GM12878 (cell line): ENCODE results near the gene CCM2. TPM values are rescaled to one million over a fixed set of nuclear protein-coding genes. Genes with fewer than 3 reads are reported as not detected.

Experiments used
- ATAC-seq: fragments of 200-7000 bp; cut with Tn5 transposase; 3 replicates; pipeline ENCODE4 v1.9.1; 2020; ENCODE audit warnings: mild to moderate bottlenecking, moderate library complexity
- BruUV-seq: library from RNA; stranded (reverse); fragments of 400-500 nt; replicated peaks from 2 replicates; lab custom pipeline; 2021; lab: Mats Ljungman, UMichigan
- CTCF ChIA-PET: fragments of 300-600 bp; sonication (Branson Sonifier 250); formaldehyde crosslinking; extraction: SDS; loops from one replicate; lab custom pipeline; 2021; ENCODE audit warnings: inconsistent platforms; lab: Yijun Ruan, JAX
- POLR2A ChIA-PET: fragments of 350-600 bp; formaldehyde crosslinking; extraction: SDS; loops from one replicate; lab custom pipeline; 2021; ENCODE audit warnings: inconsistent platforms; lab: Charles Lee
- RAD21 ChIA-PET: fragments of 300-600 bp; sonication (Branson Sonifier 250); formaldehyde crosslinking; loops from one replicate; lab custom pipeline; 2023; ENCODE audit warnings: antibody characterized with exemption; ENCODE audit not compliant: unreplicated experiment; lab: Charles Lee
- SMC1A ChIA-PET: fragments of 300-600 bp; sonication (Branson Sonifier 250); formaldehyde crosslinking; loops from one replicate; lab custom pipeline; 2023; ENCODE audit not compliant: unreplicated experiment, uncharacterized antibody; lab: Charles Lee
- DNase-seq: peaks from one replicate; pipeline ENCODE4 v3.0.0-alpha.2; 2011; ENCODE audit warnings: low read depth, low spot score
- FAIRE-seq: peaks from 3 replicates; lab custom pipeline; 2011; peaks lifted over from hg19 to GRCh38; lab: Jason Lieb, UNC
- H2AFZ ChIP-seq: 2 replicates; pipeline ENCODE4 v1.6.0; 2011; ENCODE audit warnings: low read depth, low read length, control low read depth; ENCODE audit not compliant: control insufficient read depth
- H3K27ac ChIP-seq: 2 replicates; pipeline ENCODE4 v1.5.1; 2011; ENCODE audit warnings: control low read depth; ENCODE audit not compliant: control insufficient read depth, insufficient read depth
- H3K27me3 ChIP-seq, 2 experiments: replicated peaks in 1 of 2; 2 replicates each; pipeline versions ENCODE4 v1.6.0 to v1.6.1; 2011; ENCODE audit warnings: low read length in 1 of 2; ENCODE audit not compliant: control insufficient read depth in 2 of 2, insufficient read depth in 2 of 2
- H3K36me3 ChIP-seq, 2 experiments: 2 replicates each; pipeline ENCODE4 v1.5.1; 2011; ENCODE audit warnings: low read length in 1 of 2; ENCODE audit not compliant: control insufficient read depth in 2 of 2, insufficient read depth in 2 of 2
- H3K4me1 ChIP-seq: 2 replicates; pipeline ENCODE4 v1.6.1; 2011; ENCODE audit warnings: mild to moderate bottlenecking, low read length, moderate library complexity, mixed read lengths; ENCODE audit not compliant: control insufficient read depth, insufficient read depth
- H3K4me2 ChIP-seq: 2 replicates; pipeline ENCODE4 v1.6.0; 2011; ENCODE audit warnings: control low read depth; ENCODE audit not compliant: control insufficient read depth, insufficient read depth
- H3K4me3 ChIP-seq: fragments of 200-600 bp; sonication (generic); 2 replicates; pipeline ENCODE4 v1.5.1; 2016
- H3K79me2 ChIP-seq: 2 replicates; pipeline ENCODE4 v1.6.0; 2011; ENCODE audit warnings: low read length; ENCODE audit not compliant: control insufficient read depth, insufficient read depth
- H3K9ac ChIP-seq: 2 replicates; pipeline ENCODE4 v1.8.0; 2011; ENCODE audit warnings: low read length, control low read depth, mixed read lengths; ENCODE audit not compliant: control insufficient read depth, insufficient read depth
- H3K9me3 ChIP-seq: replicated peaks from 3 replicates; pipeline ENCODE4 v1.5.1; 2011; ENCODE audit warnings: mild to moderate bottlenecking, low read length; ENCODE audit not compliant: control insufficient read depth, insufficient read depth
- H4K20me1 ChIP-seq: 2 replicates; pipeline ENCODE4 v1.6.0; 2011; ENCODE audit not compliant: control insufficient read depth, insufficient read depth
- ATF3 ChIP-seq: IDR thresholded peaks from 2 replicates; pipeline ENCODE4 v1.6.1; 2011; ENCODE audit warnings: low read depth, mild to moderate bottlenecking, low read length, moderate library complexity, borderline replicate concordance; ENCODE audit errors: extremely low read depth
- BACH1 ChIP-seq: fragments of 450-650 bp; IDR thresholded peaks from 2 replicates; pipeline ENCODE4 v1.6.1; 2017; ENCODE audit warnings: mild to moderate bottlenecking, borderline replicate concordance
- BCL11A ChIP-seq: IDR thresholded peaks from 2 replicates; pipeline ENCODE4 v1.6.1; 2011; ENCODE audit warnings: low read depth, low read length
- CHD1 ChIP-seq: IDR thresholded peaks from 2 replicates; pipeline ENCODE4 v1.6.1; 2012; ENCODE audit warnings: low read depth, low read length, improper control_type of control experiment
- CREB1 ChIP-seq: IDR thresholded peaks from 2 replicates; pipeline ENCODE4 v1.6.1; 2012; ENCODE audit warnings: low read depth, mild to moderate bottlenecking, inconsistent platforms
- DPF2 ChIP-seq: fragments of 450-650 bp; IDR thresholded peaks from 2 replicates; pipeline ENCODE4 v1.6.1; 2017; ENCODE audit warnings: mild to moderate bottlenecking
- E2F4 ChIP-seq: IDR thresholded peaks from 2 replicates; pipeline ENCODE4 v1.6.1; 2012; ENCODE audit warnings: low read depth, low read length, improper control_type of control experiment
- E4F1 ChIP-seq: fragments of 450-650 bp; IDR thresholded peaks from 2 replicates; pipeline ENCODE4 v1.6.1; 2018; ENCODE audit warnings: borderline replicate concordance, mild to moderate bottlenecking; ENCODE audit not compliant: partially characterized antibody
- ETV6 ChIP-seq, 2 experiments: fragments of 450-650 bp in 1 of 2; IDR thresholded peaks in 1 of 2; conservative IDR thresholded peaks in 1 of 2; 2 replicates each; pipeline ENCODE4 v1.6.1; 2014; ENCODE audit warnings: antibody characterized with exemption in 1 of 2, borderline replicate concordance in 1 of 2, low read depth in 1 of 2, mild to moderate bottlenecking in 1 of 2, moderate library complexity in 1 of 2
- HCFC1 ChIP-seq: fragments of 150-350 bp; IDR thresholded peaks from 2 replicates; pipeline ENCODE4 v1.6.1; 2014; ENCODE audit warnings: low read length
- HDGF ChIP-seq: fragments of 450-650 bp; IDR thresholded peaks from 2 replicates; pipeline ENCODE4 v1.6.1; 2016; ENCODE audit warnings: antibody characterized with exemption
- IKZF1 ChIP-seq: fragments of 450-650 bp; conservative IDR thresholded peaks from 2 replicates; pipeline ENCODE4 v1.6.1; 2017; ENCODE audit warnings: antibody characterized with exemption, mild to moderate bottlenecking
- IRF4 ChIP-seq: IDR thresholded peaks from 2 replicates; pipeline ENCODE4 v1.6.1; 2011; ENCODE audit warnings: low read depth, low read length
- JUNB ChIP-seq: IDR thresholded peaks from 2 replicates; pipeline ENCODE4 v1.6.1; 2016; ENCODE audit warnings: antibody characterized with exemption, mild to moderate bottlenecking
- KDM1A ChIP-seq: fragments of 200-600 bp; sonication (generic); IDR thresholded peaks from 2 replicates; pipeline ENCODE4 v1.6.1; 2016; ENCODE audit warnings: borderline replicate concordance
- MYB ChIP-seq: fragments of 150-350 bp; IDR thresholded peaks from 2 replicates; pipeline ENCODE4 v1.6.1; 2014; ENCODE audit warnings: mild to moderate bottlenecking, low read depth, low read length, borderline replicate concordance
- NFXL1 ChIP-seq: fragments of 450-650 bp; IDR thresholded peaks from 2 replicates; pipeline ENCODE4 v1.6.1; 2017; ENCODE audit warnings: antibody characterized with exemption, mild to moderate bottlenecking, borderline replicate concordance
- RBBP5 ChIP-seq: fragments of 200-600 bp; sonication (generic); conservative IDR thresholded peaks from 2 replicates; pipeline ENCODE4 v1.6.1; 2016
- RUNX3 ChIP-seq: IDR thresholded peaks from 2 replicates; pipeline ENCODE4 v1.6.1; 2012; ENCODE audit warnings: low read length, inconsistent platforms
- ZBED1 ChIP-seq: IDR thresholded peaks from 2 replicates; pipeline ENCODE4 v1.6.1; 2016; ENCODE audit warnings: borderline replicate concordance
- ZNF217 ChIP-seq: fragments of 450-650 bp; IDR thresholded peaks from 2 replicates; pipeline ENCODE4 v1.6.1; 2017; ENCODE audit warnings: antibody characterized with exemption, mild to moderate bottlenecking
- WGBS: methylation state at CpG from one replicate; pipeline ENCODE4 v1.1.6; 2016; ENCODE audit warnings: low lambda C conversion rate; ENCODE audit not compliant: insufficient replicate concordance, insufficient coverage; ENCODE audit errors: missing lambda C conversion rate; 5-methylcytosine and 5-hydroxymethylcytosine counted together
- in situ Hi-C: fragments of 300-500 bp; cut with MboI; formaldehyde crosslinking; loops from 9 replicates; pipeline ENCODE4 v1.14.3; 2018; ENCODE audit warnings: mixed read lengths
- intact Hi-C: fragments of 100-400 bp; cut with micrococcal nuclease; formaldehyde crosslinking; loops from one replicate; pipeline ENCODE4 v1.14.2; 2022; ENCODE audit not compliant: unreplicated experiment
- polyA plus RNA-seq, 11 experiments: library from polyadenylated mRNA; depleted of rRNA in 4 of 11; unstranded in 6 of 11; stranded (reverse) in 5 of 11; fragments of >200 nt; fragmentation: Nextera tagmentation in 4 of 11; fragmentation: Illumina TruSeq in 1 of 11; extraction: Ambion mirVana in 4 of 11; extraction: Trizol in 1 of 11; gene quantifications; 1 replicate in 1 of 11; 2 replicates in 10 of 11; pipeline versions ENCODE4 v1.2.1 to v1.2.3, GENCODE V29; 2011 to 2016; ENCODE audit warnings: inconsistent platforms in 2 of 11, missing spikeins in 2 of 11, low read depth in 1 of 11
- total RNA-seq, 4 experiments: library from RNA; depleted of rRNA in 3 of 4; stranded (reverse); fragments of >200 nt in 3 of 4; fragmentation: Illumina TruSeq in 1 of 4; extraction: Trizol in 1 of 4; gene quantifications; 2 replicates each; pipeline versions ENCODE4 v1.2.1 to v1.2.3, GENCODE V29; 2013 to 2021

Gene CCM2
- total and polyA plus RNA-seq, 10 of the 15 experiments (the other 5 are each of a cell fraction or from before 2014, with no cell fraction given) = 1.00 to 82.3 (median 48.7) TPM

- no peaks in the 10 kb centered on the region for H4K20me1 ChIP-seq
- ChIA-PET RAD21 (interaction anchor here (0.9 to 7.8 kb wide), 5 partner anchors 13 to 52 kb away, joined by 3 to 66 read pairs (median 4); partner anchors contain the start of genes CCM2 and MYO1G), POLR2A (interaction anchor here (0.6 to 12.6 kb wide), 9 partner anchors 13 to 677 kb away, joined by 3 to 177 read pairs (median 6); partner anchors contain the start of genes CCM2 and MYO1G), CTCF (interaction anchor here (0.8 to 3.1 kb wide), 4 partner anchors 10 to 53 kb away, joined by 3 to 19 read pairs (median 4); no protein-coding TSS in a partner anchor), SMC1A (interaction anchor here (1.0 to 5.9 kb wide), 5 partner anchors 11 to 42 kb away, joined by 3 to 76 read pairs (median 6); partner anchors contain the start of gene CCM2)
- H3K27ac ChIP-seq = peak overlapping the region; percentile 98
- no TSS peak for BruUV-seq
- H3K9me3 ChIP-seq = no peaks in the 10 kb centered on the region
- intact Hi-C loops = loop anchor here (2.0 to 10.0 kb wide), 4 partner anchors 25 to 391 kb away; partner anchors contain the start of genes CCM2, MYO1G and TBRG4
- peak overlapping the region; percentile 43; the same call in 1 of the 2 replicates for H3K4me3 ChIP-seq
- ATAC-seq (peak; percentile 31), FAIRE-seq (no peak), DNase-seq (no peak)
- in situ Hi-C loops = no loop called here
- peaks cover 65% of the 10 kb centered on the region for H3K79me2 ChIP-seq
- H3K9ac ChIP-seq = peak overlapping the region; percentile 46
- H3K36me3 ChIP-seq = peaks cover 0 to 4% of the 10 kb centered on the region in 2 experiments; a peak in 1 of 4 replicates
- no peak overlapping the region for H2AFZ ChIP-seq
- H3K27me3 ChIP-seq = no peaks in the 10 kb centered on the region
- WGBS = 4% methylated on average over 1 of the region's 1 CpG
- H3K4me1 ChIP-seq = peaks cover 40% of the 10 kb centered on the region
- peak overlapping the region; percentile 83 for H3K4me2 ChIP-seq
- TF ChIP-seq JUNB = peak; percentile 76
- no peak for TF ChIP-seq KDM1A
- no peak for TF ChIP-seq DPF2
- TF ChIP-seq RUNX3 = peak; percentile 21; the same call in 1 of the 2 replicates
- no peak for TF ChIP-seq CREB1
- no peak for TF ChIP-seq RBBP5
- TF ChIP-seq MYB = no peak
- TF ChIP-seq IKZF1 = peak; percentile 27; the same call in 1 of the 2 replicates
- no peak for TF ChIP-seq BACH1
- peak in 1 of 2 experiments; percentile 26; a peak in 1 of 4 replicates for TF ChIP-seq ETV6 (conservative IDR thresholded peaks at IDR 0.05 in 1 of 2, IDR thresholded peaks at IDR 0.05 in 1 of 2; ENCODE audit: borderline replicate concordance in 1 of 2, low read depth in 1 of 2)
- TF ChIP-seq BCL11A = no peak
- TF ChIP-seq NFXL1 = no peak
- TF ChIP-seq E2F4 = no peak
- no peak for TF ChIP-seq CHD1
- no peak for TF ChIP-seq IRF4
- no peak for TF ChIP-seq HCFC1
- no peak for TF ChIP-seq ZNF217
- TF ChIP-seq E4F1 = no peak
- no peak for TF ChIP-seq HDGF
- TF ChIP-seq ZBED1 = no peak
- no peak for TF ChIP-seq ATF3
These were observed 26.0 kb downstream of the CCM2 start for GRCh38 chr7:45026013-45026412.
